Heart left ventricle (tissue), 16 donors: Measurements from ENCODE around the gene SRSF5. TPM values are rescaled to one million over a fixed set of nuclear protein-coding genes. Genes with fewer than 3 reads are reported as not detected.
"Not testable (repeated sequence)": the region's sequence is repeated elsewhere in the genome, so short reads cannot be mapped to it uniquely, and the experiment has no call there.

Source experiments
- ATAC-seq, 4 donors: fragments of 200-7000 bp; cut with Tn5 transposase; one replicate each; pipeline ENCODE4 v1.9.1; 2020 to 2022; ENCODE audit warnings: moderate library complexity in 4 of 4, mild to moderate bottlenecking in 3 of 4, moderate number of reproducible peaks in 1 of 4
- DNase-seq, 5 donors: peaks; one replicate each; pipeline ENCODE4 v3.0.0-alpha.2; 2020
- H3K27ac ChIP-seq, 12 donors: fragments of 200-600 bp; sonication (generic) in 4 of 12; one replicate each; pipeline versions ENCODE4 v1.5.0 to v1.8.0; 2016 to 2022; ENCODE audit warnings: mild to moderate bottlenecking in 2 of 12
- H3K27me3 ChIP-seq, 9 donors: fragments of 200-600 bp; sonication (generic) in 2 of 9; one replicate each; pipeline versions ENCODE4 v1.5.1 to v1.8.0; 2016 to 2022; ENCODE audit warnings: mild to moderate bottlenecking in 3 of 9
- H3K36me3 ChIP-seq, 9 donors: fragments of 200-600 bp; sonication (generic) in 2 of 9; one replicate each; pipeline versions ENCODE4 v1.5.0 to v1.8.0; 2018 to 2022; ENCODE audit warnings: mild to moderate bottlenecking in 2 of 9
- H3K4me1 ChIP-seq, 12 donors: fragments of 200-600 bp; sonication (generic) in 4 of 12; one replicate each; pipeline versions ENCODE4 v1.5.0 to v1.8.0; 2016 to 2022; ENCODE audit warnings: mild to moderate bottlenecking in 3 of 12
- H3K4me3 ChIP-seq, 12 donors: fragments of 200-600 bp; sonication (generic) in 4 of 12; one replicate each; pipeline versions ENCODE4 v1.5.0 to v1.8.0; 2017 to 2022; ENCODE audit warnings: mild to moderate bottlenecking in 9 of 12, moderate library complexity in 4 of 12
- H3K9me3 ChIP-seq, 12 donors: fragments of 200-600 bp; sonication (generic) in 4 of 12; one replicate each; pipeline versions ENCODE4 v1.5.0 to v1.8.0; 2016 to 2022; ENCODE audit warnings: mild to moderate bottlenecking in 1 of 12
- CTCF ChIP-seq, 12 donors: fragments of 200-600 bp; sonication (generic) in 4 of 12; IDR thresholded peaks; one replicate each; pipeline versions ENCODE4 v1.5.0 to v1.8.0; 2018 to 2022; ENCODE audit warnings: antibody characterized with exemption in 12 of 12, mild to moderate bottlenecking in 5 of 12
- POLR2A ChIP-seq, 2 donors: fragments of 450-650 bp; IDR thresholded peaks; one replicate each; pipeline ENCODE4 v1.6.1; 2017; ENCODE audit warnings: antibody characterized with exemption in 2 of 2, mild to moderate bottlenecking in 2 of 2, moderate library complexity in 2 of 2
- WGBS, 4 donors: extraction: QIAGEN DNeasy Blood & Tissue Kit in 2 of 4; methylation state at CpG; one replicate each; pipeline versions ENCODE4 v1.1.5 to v1.1.7; 2013 to 2018; 5-methylcytosine and 5-hydroxymethylcytosine counted together
- intact Hi-C, 10 donors: fragments of 100-400 bp; cut with DNase I; formaldehyde crosslinking; loops; one replicate each; pipeline versions ENCODE4 v1.11.1 to v1.14.2; 2022
- polyA plus RNA-seq, 2 donors: library from polyadenylated mRNA; stranded (reverse); fragments of 200-250 nt; gene quantifications; one replicate each; pipeline ENCODE4 v1.2.3, GENCODE V29; 2013
- total RNA-seq, 9 donors: library from RNA; depleted of rRNA in 2 of 9; stranded (reverse); fragments of >200 nt in 2 of 9; fragmentation: NEBNext Ultra II Directional in 3 of 9; extraction: Animal tissue kit (Norgen Biotek cat#: 25700) in 3 of 9; gene quantifications; one replicate each; pipeline versions ENCODE4 v1.1.0 to v1.2.4, GENCODE V29; 2016 to 2023
- donor health status: ischemic (EF 13 %, LVEDD 7.1; RV severe dilation, severe dysfunction).
- donor health status: healthy with polysubstance abuse.
- donor health status: DM: no; HTN: yes; CAD: no.
- donor health status: DM: no; HTN: no; CAD: no.
- donor health status: ischemic (EF 25% LVEDD 6.9; RV normal size, moderate dysfunction).
- donor health status: ischemic (EF 25% LVEDD 5.7; RV mildly dilated, moderate dysfunction).
- donor health status: healthy.
- donor health status: DM: yes; HTN: yes; CAD: no.
- donor health status: ischemic (EF 35%, LVEDD 5.7; RV mildly dilated, moderate dysfunction).
- donor health status: nonischemic (EF 11% LVEDD 7.7; RV severe dilation, severe dysfunction).
- donor health status: DM: yes; HTN: yes; CAD: no.
- donor health status: PGD.
- donor health status: ischemic (EF 29% LVEDD 5.4; RV normal size, mild dysfunction).
- donor health status: nonischemic (EF 23%, LVEDD 6.1; RV moderate dilation, normal function).

SRSF5 gene
- total and polyA plus RNA-seq, 11 donors, result 63.8 to 197 (median 176) TPM

GRCh38 chr14:69808919-69809808 is 42.2 kb downstream of the SRSF5 start:
- intact Hi-C loops, result no loop called here
- H3K4me1 ChIP-seq, result no peaks in the 10 kb centered on the region
- 77 to 84% (median 84%) methylated on average over 12 of the region's 12 CpGs for WGBS, 4 donors
- no peak for DNase-seq
- H3K27me3 ChIP-seq, result peaks cover 0 to 9% (median 0%) of the 10 kb centered on the region in 9 donors
- no peak for TF ChIP-seq CTCF (IDR thresholded peaks at IDR 0.05)
- TF ChIP-seq POLR2A (IDR thresholded peaks at IDR 0.05), result no peak
- no peaks in the 10 kb centered on the region for H3K36me3 ChIP-seq
- peaks cover 0 to 3% (median 0%) of the 10 kb centered on the region in 12 donors for H3K9me3 ChIP-seq
- H3K27ac ChIP-seq, result no peak overlapping the region
- no peak for ATAC-seq
- H3K4me3 ChIP-seq, result no peak overlapping the region

- 77 to 82% (median 81%) methylated on average over 13 of the region's 13 CpGs for WGBS, 4 donors
Measured at GRCh38 chr14:69811227-69811867, 44.4 kb downstream of the SRSF5 start.

GRCh38 chr14:69811868-69812252 is 44.9 kb downstream of the SRSF5 start:
- ATAC-seq (no peak), DNase-seq (no peak)
- Histone ChIP-seq H3K27ac (no peak overlapping the region), H3K36me3 (no peaks in the 10 kb centered on the region), H3K9me3 (no peaks in the 10 kb centered on the region), H3K4me3 (no peak overlapping the region), H3K4me1 (no peaks in the 10 kb centered on the region), H3K27me3 (peaks cover 0 to 28% (median 1%) of the 10 kb centered on the region in 9 donors)
- intact Hi-C loops, result loop anchor here in 3 of 10 donors (10.0 kb wide), 2 partner anchors 503 to 1003 kb away; no protein-coding TSS in a partner anchor
- TF ChIP-seq CTCF (IDR thresholded peaks at IDR 0.05), result no peak
- TF ChIP-seq POLR2A (IDR thresholded peaks at IDR 0.05), result no peak
- whole genome bisulfite sequencing, 4 donors, result 92 to 93% (median 92%) methylated on average over 10 of the region's 10 CpGs

More at GRCh38 chr14:69811227-69811867, 44.4 kb downstream of the SRSF5 start:
- Histone ChIP-seq H3K27ac (no peak overlapping the region), H3K4me1 (no peaks in the 10 kb centered on the region), H3K4me3 (no peak overlapping the region), H3K27me3 (peaks cover 0 to 23% (median 0%) of the 10 kb centered on the region in 9 donors), H3K36me3 (no peaks in the 10 kb centered on the region), H3K9me3 (no peaks in the 10 kb centered on the region)
- ATAC-seq (no peak), DNase-seq (no peak)
- intact Hi-C loops, result loop anchor here in 3 of 10 donors (10.0 kb wide), 2 partner anchors 503 to 1003 kb away; no protein-coding TSS in a partner anchor
- no peak for TF ChIP-seq CTCF (IDR thresholded peaks at IDR 0.05)
- TF ChIP-seq POLR2A (IDR thresholded peaks at IDR 0.05), result no peak

GRCh38 chr14:69812711-69813110 is 45.8 kb downstream of the SRSF5 start:
- intact Hi-C loops, result loop anchor here in 3 of 10 donors (10.0 kb wide), 2 partner anchors 502 to 1002 kb away; no protein-coding TSS in a partner anchor
- no peak for TF ChIP-seq POLR2A (IDR thresholded peaks at IDR 0.05)
- no peak for TF ChIP-seq CTCF (IDR thresholded peaks at IDR 0.05)

GRCh38 chr14:69813346-69813745 is 46.4 kb downstream of the SRSF5 start:
- not testable (repeated sequence) for H3K36me3 ChIP-seq
- WGBS, 4 donors, result 72 to 83% (median 80%) methylated on average over 6 of the region's 6 CpGs
- H3K27me3 ChIP-seq, result peaks cover 0 to 42% (median 8%) of the 10 kb centered on the region in 9 donors

More at GRCh38 chr14:69812711-69813110, 45.8 kb downstream of the SRSF5 start:
- no peak for DNase-seq
- WGBS, 4 donors, result 76 to 82% (median 77%) methylated on average over 9 of the region's 9 CpGs
- H3K36me3 ChIP-seq, result no peaks in the 10 kb centered on the region
- H3K27me3 ChIP-seq, result peaks cover 0 to 37% (median 8%) of the 10 kb centered on the region in 9 donors
- H3K4me3 ChIP-seq, result no peak overlapping the region
- H3K9me3 ChIP-seq, result no peaks in the 10 kb centered on the region
- H3K27ac ChIP-seq, result no peak overlapping the region
- ATAC-seq, result no peak
- no peaks in the 10 kb centered on the region for H3K4me1 ChIP-seq

More at GRCh38 chr14:69813346-69813745, 46.4 kb downstream of the SRSF5 start:
- not testable (repeated sequence) for H3K9me3 ChIP-seq, ATAC-seq, H3K4me1 ChIP-seq, H3K4me3 ChIP-seq, H3K27ac ChIP-seq, DNase-seq
- intact Hi-C loops, result loop anchor here in 3 of 10 donors (10.0 kb wide), 2 partner anchors 501 to 1001 kb away; no protein-coding TSS in a partner anchor
